GM18499 (cell line): ENCODE results near the gene ZP2.
"Not testable (repeated sequence)": the region's sequence is repeated elsewhere in the genome, so short reads cannot be mapped to it uniquely, and the experiment has no call there.

Experiments
- ATAC-seq: cut with Tn5 transposase; IDR thresholded peaks from one replicate; pipeline ENCODE4 v1.9.1; 2021; ENCODE audit warnings: moderate number of reproducible peaks; ENCODE audit not compliant: insufficient read depth, unreplicated experiment

ZP2 gene

DNA sequence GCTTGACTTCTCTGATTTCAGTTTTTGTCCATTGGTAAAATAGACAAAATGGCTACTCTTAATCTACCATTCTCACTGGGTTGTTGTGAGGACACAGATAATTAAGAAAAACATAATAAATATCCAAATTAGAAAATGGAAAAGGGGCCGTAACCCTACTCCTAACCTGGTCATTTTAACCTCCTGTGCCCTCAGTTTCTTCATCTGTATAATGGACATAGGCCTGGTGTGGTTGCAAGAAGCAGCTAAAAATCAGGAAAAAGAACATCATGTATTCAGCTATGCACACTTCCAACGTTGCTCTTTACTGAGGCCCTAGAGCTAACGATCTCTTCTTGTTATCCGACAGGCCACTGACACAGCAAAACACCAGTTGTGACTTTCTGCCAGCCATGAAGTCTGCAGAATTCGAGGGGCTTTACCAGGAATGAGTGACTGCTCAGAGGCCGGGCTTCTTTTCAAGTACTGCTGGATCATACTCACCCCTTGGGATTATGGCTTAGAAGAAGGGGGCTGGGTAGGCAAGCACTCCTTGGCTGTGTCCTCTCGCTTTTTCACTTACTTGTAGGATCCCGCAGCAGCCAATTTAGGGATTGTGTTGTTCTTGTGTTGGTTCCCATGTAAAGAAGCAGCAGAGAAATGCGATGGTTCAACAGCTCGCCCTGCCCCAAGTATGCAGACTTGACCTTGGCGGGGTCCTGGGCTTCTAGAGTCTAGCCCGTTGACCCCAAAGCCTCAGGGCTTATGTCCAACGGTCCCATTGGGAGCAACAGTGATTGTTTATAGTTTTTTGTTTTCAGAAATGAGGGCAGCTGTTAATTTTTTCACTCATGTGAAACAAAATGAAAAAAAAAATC is 32.0 kb downstream of the ZP2 start:
- ATAC-seq = no peak

GRCh38 chr16:21175397-21175796 is 36.0 kb downstream of the ZP2 start:
- no peak for ATAC-seq

- ATAC-seq = no peak
Measured at GRCh38 chr16:21172650-21173049, 38.7 kb downstream of the ZP2 start.

DNA sequence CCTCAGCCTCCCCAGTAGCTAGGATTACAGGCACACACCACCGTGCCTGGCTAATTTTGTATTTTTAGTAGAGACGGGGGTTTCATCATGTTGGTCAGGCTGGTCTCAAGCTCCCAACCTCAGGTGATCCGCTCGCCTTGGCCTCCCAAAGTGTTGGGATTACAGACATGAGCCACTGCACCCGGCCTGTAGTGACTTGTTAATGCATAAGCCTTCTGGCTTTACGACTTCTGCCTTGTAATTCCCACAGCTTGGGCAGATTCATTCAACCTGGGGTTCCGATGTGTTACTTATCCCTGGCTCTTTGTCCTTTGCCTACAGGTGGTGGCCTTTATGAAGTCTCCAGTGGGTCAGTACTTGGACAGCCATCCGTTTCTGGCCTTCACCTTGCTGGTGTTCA is 41.3 kb downstream of the ZP2 start:
- ATAC-seq = not testable (repeated sequence)

GRCh38 chr16:21169249-21169981 is 42.0 kb downstream of the ZP2 start:
- ATAC-seq = no peak

DNA sequence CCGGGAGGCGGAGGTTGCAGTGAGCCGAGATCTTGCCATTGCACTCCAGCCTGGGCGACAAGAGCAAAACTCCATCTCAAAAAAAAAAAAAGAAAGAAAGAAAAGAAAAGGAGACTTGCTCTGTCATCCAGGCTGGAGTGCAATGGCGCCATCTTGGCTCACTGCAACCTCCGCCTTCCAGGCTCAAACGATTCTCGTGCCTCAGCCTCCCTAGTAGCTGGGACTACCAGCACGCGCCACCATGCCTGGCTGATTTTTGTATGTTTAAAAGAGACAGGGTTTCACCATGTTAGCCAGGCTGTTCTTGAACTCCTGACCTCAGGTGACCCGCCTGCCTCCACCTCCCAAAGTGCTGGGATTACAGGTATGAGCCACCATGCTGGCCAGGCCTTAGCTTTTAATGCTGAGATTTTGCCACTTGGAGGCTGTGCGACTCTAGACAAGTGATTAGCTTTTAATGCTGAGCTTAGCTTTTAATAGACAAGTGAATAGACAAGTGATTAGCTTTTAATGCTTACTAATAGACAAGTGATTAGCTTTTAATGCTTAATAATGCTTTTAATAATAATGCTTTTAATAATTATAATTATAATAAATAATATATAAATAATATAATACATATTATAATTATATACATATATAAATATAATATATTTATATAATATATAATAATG is 43.3 kb downstream of the ZP2 start:
- no peak for ATAC-seq

DNA sequence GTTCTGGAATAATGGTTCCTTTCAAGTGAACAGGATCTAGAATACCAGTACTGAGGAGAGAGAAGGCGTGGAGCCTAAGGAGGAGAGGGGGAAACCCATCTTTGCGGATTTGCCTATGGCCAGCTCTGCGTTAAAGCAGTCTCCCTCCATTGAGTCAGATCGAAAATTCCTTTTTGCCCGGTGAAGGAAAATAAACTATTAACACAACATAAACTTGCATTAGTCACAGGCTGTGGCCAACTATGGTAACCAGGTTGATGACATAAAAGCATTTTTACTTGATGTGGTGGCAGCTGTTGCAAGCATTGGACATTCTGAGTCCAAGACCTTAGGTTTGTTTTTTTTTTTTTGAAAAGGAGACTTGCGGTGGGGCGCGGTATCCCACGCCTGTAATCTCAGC is 44.0 kb downstream of the ZP2 start:
- no peak for ATAC-seq

- ATAC-seq = no peak
Measured at GRCh38 chr16:21166561-21166961, 44.8 kb downstream of the ZP2 start.

DNA sequence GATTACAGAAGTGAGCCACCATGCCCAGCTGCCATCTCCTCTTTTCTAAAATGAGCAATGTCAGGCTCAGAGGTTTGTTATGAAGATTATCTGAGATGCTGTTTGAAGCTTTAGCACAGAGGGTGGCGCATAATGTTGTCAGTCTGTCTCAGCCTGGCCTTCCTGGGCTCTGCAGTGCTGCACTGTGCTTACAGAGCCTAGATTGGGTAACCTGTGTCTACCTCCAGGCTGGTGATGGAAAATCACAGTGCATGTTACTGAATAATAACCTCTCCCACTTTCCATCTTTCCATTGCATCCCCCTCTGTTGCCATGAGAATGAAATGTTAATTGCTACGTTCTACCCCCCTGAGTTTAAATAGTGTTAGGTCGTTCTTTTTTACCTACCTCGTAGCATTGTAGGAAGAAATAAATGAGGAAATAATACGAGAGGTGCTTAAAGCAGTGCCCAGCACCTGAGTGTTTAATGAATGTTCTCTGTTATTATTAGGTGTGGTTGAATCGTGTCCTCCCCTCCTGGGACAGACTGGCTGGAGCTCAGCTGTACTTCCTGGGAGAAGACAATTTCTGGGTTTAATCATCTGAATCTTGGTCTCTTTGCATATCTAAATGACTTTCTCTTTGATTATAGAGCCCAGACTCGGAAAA is 46.7 kb downstream of the ZP2 start:
- no peak for ATAC-seq

DNA sequence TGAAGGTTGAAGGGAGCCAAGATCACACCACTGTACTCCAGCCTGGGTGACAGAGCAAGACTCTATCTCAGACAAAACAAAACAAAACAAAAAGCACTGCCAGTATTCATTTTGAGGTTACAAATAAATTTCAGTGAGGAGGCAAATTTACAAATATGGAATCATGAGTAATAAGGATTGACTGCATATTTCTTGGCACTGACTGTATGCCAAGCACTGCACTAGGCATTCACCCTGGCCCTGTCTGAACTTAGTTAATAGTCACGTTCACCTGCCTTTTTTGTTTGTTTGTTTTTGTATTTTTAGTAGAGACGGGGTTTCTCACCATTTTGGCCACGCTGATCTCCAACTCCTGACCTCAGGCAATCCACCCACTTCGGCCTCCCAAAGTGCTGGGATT is 47.8 kb downstream of the ZP2 start:
- no peak for ATAC-seq

DNA sequence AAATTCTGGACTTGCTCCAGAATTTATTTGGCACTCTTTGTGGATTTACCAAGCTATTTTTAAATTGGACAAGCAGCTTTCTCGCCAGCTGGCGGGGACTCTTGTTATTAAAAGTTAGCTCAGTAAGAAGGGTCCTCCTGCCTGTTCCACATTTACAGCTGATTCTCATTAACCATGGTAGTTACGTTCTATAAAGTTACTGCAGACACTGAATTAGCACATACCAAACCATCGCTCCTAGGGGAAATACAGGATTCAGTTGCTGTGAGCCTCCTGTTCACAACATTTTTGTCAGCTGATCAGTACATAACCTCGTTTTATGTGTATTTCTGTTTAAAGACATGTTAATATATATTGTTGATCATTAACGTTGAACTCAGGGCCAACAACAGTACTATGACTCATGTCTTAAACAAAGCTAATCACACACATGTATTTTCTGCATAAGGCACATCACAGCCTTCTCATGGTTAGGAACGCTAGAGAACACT is 48.7 kb downstream of the ZP2 start:
- no peak for ATAC-seq

DNA sequence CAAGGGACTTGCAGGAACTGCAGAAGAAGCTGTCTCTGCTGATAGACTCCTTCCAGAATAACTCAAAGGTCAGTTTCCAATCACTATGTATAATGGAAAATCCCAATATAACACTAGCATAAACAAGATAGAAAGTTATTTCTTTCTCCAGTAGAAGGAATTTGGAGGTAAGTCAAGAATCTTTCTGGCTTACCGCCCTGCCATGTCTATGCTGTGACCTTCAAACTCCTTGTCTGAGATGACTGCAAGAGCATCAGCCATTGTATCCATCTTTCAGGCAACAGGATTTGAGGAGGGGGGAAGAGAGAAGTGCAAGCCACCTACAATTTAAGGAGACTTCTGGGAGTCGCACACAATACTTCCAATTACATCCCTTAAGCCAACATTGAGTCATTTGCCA is 50.2 kb downstream of the ZP2 start:
- ATAC-seq = no peak

DNA sequence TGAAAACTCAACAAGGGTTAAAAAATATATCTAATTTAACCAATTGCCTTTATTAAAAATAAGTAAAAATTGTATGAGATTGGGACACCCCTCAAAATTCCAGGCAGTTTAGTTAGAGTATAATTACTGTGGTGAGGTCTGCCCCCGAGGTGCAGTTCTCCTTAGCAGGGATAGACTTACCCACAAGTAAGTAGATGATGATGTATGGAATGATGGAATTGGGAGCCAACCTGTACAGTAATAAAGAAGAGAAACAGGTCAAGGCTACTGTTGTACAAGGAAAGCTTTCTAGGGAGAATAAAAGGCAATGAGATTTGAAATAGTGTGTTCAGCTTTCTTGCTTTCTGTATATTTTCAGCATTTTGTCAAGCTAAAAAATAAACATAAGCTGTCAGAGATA is 51.1 kb downstream of the ZP2 start:
- ATAC-seq = no peak

GRCh38 chr16:21159281-21159951 is 52.0 kb downstream of the ZP2 start:
- ATAC-seq = no peak

GRCh38 chr16:21158208-21159110 is 52.9 kb downstream of the ZP2 start, which contains the start of gene LDAF1:
Gene LDAF1 (plus strand): TSS chr16:21158674. CDS start chr16:21161183, 2,509 bp downstream.
- ATAC-seq = no peak

GRCh38 chr16:21157632-21158031 is 53.7 kb downstream of the ZP2 start:
- no peak for ATAC-seq

DNA sequence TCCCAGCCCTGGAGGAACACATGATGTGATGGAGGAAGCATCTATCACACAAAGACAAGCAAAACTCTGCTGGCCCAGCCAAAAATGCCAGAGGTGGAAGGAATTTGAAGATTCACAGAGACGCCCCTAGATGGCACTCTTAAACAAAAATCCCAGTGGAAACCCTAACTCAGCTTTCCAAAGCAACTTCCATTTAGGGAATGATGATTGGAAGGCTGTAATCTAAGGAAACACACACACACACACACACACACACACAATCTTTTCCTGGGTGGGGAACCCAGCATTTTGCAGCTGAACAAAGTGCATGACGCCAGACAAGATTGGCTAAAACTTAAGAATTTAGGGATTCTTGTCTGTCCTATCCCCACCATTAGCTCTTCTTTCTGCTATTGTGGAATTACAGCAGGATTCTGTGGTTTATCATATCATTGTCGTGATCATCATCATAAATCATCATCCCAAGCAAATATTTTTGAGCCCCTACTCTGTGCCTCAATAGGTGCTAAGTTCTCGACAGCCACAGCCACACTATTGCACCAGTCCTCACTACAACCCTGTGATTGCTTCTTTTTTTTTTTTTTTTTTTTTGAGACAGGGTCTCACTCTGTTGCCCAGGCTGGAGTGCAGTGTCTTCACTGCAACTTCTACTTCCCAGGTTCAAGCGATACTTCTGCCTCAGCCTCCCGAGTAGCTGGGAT is 54.5 kb downstream of the ZP2 start:
- ATAC-seq = no peak

DNA sequence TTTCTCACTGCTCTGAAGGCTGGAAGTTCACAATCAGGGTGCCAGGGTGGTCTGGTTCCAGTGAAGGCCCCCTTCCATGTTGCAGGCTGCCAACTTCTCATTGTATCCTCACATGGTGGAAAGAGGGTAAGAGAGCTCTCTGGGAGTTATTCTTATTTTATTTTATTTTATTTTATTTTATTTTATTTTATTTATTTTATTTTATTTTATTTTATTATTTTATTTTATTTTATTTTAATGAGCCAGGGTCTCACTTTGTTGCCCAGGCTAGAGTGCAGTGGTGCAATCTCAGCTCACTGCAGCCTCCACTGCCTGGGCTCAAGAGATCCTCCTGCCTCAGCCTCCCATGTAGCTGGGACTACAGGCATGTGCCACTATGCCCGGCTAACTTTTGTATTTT is 55.4 kb downstream of the ZP2 start:
- not testable (repeated sequence) for ATAC-seq
